Measurements from ENCODE around the gene TBC1D5. TPM values are rescaled to one million over a fixed set of nuclear protein-coding genes. Genes with fewer than 3 reads are reported as not detected.

The TBC1D5 gene
- total RNA-seq, 1 donor from 2014 or later = 48.1 TPM

GRCh38 chr3:17747174-17747889 is 4.9 kb upstream of the TBC1D5 start:
- H3K4me3 ChIP-seq = no peak overlapping the region
- DNase-seq (ENCODE audit: extremely low spot score in 2 of 2) = no peak
- H3K27ac ChIP-seq = no peak overlapping the region
- H3K9me3 ChIP-seq = no peaks in the 10 kb centered on the region
- no peaks in the 10 kb centered on the region for H3K36me3 ChIP-seq
- no peak for TF ChIP-seq CTCF (IDR thresholded peaks at IDR 0.05)
- intact Hi-C loops (cut with DNase I) = no loop called here
- H3K4me1 ChIP-seq = peaks cover under 1% of the 10 kb centered on the region
- H3K27me3 ChIP-seq = no peaks in the 10 kb centered on the region

GRCh38 chr3:17745894-17746293 is 3.5 kb upstream of the TBC1D5 start:
- Histone ChIP-seq H3K9me3 (no peaks in the 10 kb centered on the region), H3K27ac (no peak overlapping the region), H3K27me3 (no peaks in the 10 kb centered on the region), H3K36me3 (no peaks in the 10 kb centered on the region), H3K4me3 (no peak overlapping the region), H3K4me1 (peaks cover 6% of the 10 kb centered on the region)
- no peak for DNase-seq (ENCODE audit: extremely low spot score in 2 of 2)
- intact Hi-C loops (cut with DNase I) = no loop called here
- no peak for TF ChIP-seq CTCF (IDR thresholded peaks at IDR 0.05)
- TF ChIP-seq POLR2A (IDR thresholded peaks at IDR 0.05) = no peak
- no peak for TF ChIP-seq POLR2AphosphoS5 (IDR thresholded peaks at IDR 0.05; ENCODE audit: insufficient read depth in 1 of 2, low read depth in 1 of 2)

GRCh38 chr3:17745301-17745700 is 2.9 kb upstream of the TBC1D5 start:
- TF ChIP-seq CTCF (IDR thresholded peaks at IDR 0.05) (no peak), POLR2AphosphoS5 (IDR thresholded peaks at IDR 0.05; ENCODE audit: insufficient read depth in 1 of 2, low read depth in 1 of 2) (no peak), POLR2A (IDR thresholded peaks at IDR 0.05) (no peak)
- DNase-seq (ENCODE audit: extremely low spot score in 2 of 2) = no peak
- Histone ChIP-seq H3K4me3 (no peak overlapping the region), H3K4me1 (peaks cover 11% of the 10 kb centered on the region), H3K9me3 (no peaks in the 10 kb centered on the region), H3K27me3 (no peaks in the 10 kb centered on the region), H3K27ac (no peak overlapping the region), H3K36me3 (no peaks in the 10 kb centered on the region)
- intact Hi-C loops (cut with DNase I) = no loop called here

GRCh38 chr3:17744693-17745092 is 2.3 kb upstream of the TBC1D5 start:
- no peaks in the 10 kb centered on the region for H3K27me3 ChIP-seq
- H3K4me1 ChIP-seq = peaks cover 16% of the 10 kb centered on the region
- TF ChIP-seq POLR2AphosphoS5 (IDR thresholded peaks at IDR 0.05; ENCODE audit: insufficient read depth in 1 of 2, low read depth in 1 of 2) (no peak), CTCF (IDR thresholded peaks at IDR 0.05) (no peak), POLR2A (IDR thresholded peaks at IDR 0.05) (no peak)
- intact Hi-C loops (cut with DNase I) = no loop called here
- no peaks in the 10 kb centered on the region for H3K36me3 ChIP-seq
- no peak overlapping the region for H3K4me3 ChIP-seq
- DNase-seq (ENCODE audit: extremely low spot score in 2 of 2) = no peak
- no peak overlapping the region for H3K27ac ChIP-seq
- H3K9me3 ChIP-seq = no peaks in the 10 kb centered on the region

GRCh38 chr3:17743658-17743995 is 1.2 kb upstream of the TBC1D5 start:
- TF ChIP-seq POLR2A (IDR thresholded peaks at IDR 0.05) (no peak), POLR2AphosphoS5 (IDR thresholded peaks at IDR 0.05; ENCODE audit: insufficient read depth in 1 of 2, low read depth in 1 of 2) (no peak), CTCF (IDR thresholded peaks at IDR 0.05) (no peak)
- no peak for DNase-seq (ENCODE audit: extremely low spot score in 2 of 2)
- Histone ChIP-seq H3K4me1 (peaks cover 26% of the 10 kb centered on the region), H3K4me3 (no peak overlapping the region), H3K36me3 (no peaks in the 10 kb centered on the region), H3K27me3 (no peaks in the 10 kb centered on the region), H3K9me3 (no peaks in the 10 kb centered on the region), H3K27ac (peak overlapping the region; percentile 95)
- intact Hi-C loops (cut with DNase I) = no loop called here

Measured in vagina (tissue), 2 donors.